GM20431 (cell line): ENCODE measurements around the gene LURAP1L.
"Not testable (repeated sequence)": the region's sequence is repeated elsewhere in the genome, so short reads cannot be mapped to it uniquely, and the experiment has no call there.

Experiments
- in situ Hi-C: fragments of 300-500 bp; cut with MseI, MboI; formaldehyde crosslinking; loops from one replicate; pipeline ENCODE4 v1.15.0; 2020; ENCODE audit warnings: low sequenced_read_pairs; ENCODE audit not compliant: unreplicated experiment

LURAP1L gene

DNA sequence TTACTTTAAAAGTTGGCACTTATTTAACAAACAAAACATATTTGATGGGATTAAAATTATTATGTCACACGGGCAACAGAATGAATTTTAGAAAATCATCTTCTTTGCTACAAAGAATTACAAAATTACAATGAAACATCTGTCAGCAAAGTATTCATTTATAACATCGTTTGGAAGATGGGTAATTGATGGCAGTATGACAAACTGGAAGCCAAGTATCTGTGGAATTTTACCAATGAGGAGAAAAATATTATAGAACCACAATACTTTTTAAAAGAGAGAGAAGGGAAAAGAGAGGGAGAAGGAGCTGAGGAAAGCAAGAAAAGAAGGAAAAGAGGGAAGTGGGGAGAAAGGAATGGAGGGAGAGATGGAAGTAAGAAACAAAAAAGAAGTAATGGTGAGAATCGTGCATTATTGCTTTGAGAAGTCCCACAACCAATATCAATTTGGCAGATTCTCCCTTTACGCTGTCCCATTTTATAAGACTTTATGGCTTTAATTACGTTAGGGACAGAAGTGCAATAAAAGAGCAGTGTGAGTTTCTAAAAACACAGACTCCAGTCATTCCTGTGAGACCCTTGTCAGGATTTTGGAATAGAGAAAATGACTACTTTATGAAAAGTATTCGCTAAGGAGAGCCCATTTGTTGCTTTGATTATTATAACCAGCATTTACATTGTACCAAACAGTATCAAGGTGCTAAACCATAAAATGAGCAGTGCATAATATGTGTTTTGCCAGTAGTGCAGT lies 76.7 kb downstream of the LURAP1L start:
- in situ Hi-C loops, result no loop called here

GRCh38 chr9:12853051-12853450 lies 78.2 kb downstream of the LURAP1L start:
- in situ Hi-C loops, result no loop called here

- in situ Hi-C loops, result no loop called here
These were observed 79.4 kb downstream of the LURAP1L start for GRCh38 chr9:12854221-12854620.

- in situ Hi-C loops, result no loop called here
These were observed 80.2 kb downstream of the LURAP1L start for GRCh38 chr9:12855066-12855465.

- in situ Hi-C loops, result no loop called here
These were observed 81.8 kb downstream of the LURAP1L start for GRCh38 chr9:12856603-12857002.

DNA sequence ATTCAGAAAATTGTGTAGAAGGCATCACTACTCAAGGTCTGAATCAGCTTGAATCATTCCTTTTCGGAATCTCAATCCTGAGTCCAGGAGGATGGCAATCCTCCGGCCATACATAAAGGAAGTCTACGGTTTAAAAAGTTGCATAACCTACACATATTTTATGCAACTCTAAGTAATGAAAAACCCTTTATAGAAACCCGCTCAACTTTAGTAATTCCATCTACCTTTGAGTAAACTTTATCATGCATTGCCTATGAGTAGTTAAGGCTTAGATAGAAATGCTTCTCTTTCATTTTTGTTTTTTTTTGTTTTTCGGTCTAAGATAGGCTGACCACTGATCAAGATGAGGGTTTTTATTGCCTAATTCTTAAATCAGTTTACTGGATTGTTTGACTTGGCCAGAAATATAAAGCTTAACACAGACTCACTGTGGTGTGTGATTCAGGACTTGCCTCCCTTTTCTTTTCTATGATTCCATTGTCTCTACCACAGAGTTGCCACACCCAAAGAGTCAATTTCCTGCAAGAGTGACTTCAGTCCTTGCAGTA lies 85.0 kb downstream of the LURAP1L start:
- in situ Hi-C loops, result no loop called here

GRCh38 chr9:12860998-12861397 lies 86.2 kb downstream of the LURAP1L start:
- in situ Hi-C loops, result no loop called here

DNA sequence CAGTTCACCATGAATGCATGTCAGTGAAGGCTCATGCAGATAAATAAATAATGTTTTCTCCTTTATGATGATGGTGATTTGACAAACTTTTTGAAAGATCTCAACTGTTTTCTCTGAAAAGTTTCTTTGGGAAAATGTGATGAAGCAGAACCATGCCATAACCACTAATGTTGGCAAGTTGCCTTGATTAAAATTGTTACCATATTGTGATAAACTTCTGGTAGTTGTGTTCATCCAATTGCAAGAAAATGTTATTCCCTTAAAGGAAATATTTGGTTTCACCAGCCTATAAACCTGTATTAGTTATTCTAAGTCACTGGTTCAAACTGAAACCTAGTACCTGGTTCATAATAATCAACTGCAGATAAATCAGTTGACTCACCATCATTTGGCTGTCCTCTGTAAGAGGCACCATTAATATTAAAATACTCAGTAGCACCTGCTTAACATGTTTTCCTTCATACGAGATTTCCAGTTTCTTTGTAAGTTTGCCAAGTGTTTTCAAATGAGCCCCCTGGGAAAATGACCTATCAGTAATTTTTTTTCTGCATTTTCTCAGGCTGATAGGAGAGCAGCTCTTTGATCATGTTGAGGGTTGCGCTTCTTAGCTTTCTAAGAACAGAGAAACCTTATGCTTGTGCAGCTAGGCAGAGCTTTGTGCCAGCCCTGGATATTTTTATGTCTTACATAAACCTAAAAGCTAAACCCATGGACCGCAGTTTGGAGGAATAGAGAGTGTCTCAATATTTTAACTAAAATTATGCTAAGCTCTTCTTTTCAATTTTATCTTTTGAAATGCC lies 88.0 kb downstream of the LURAP1L start:
- in situ Hi-C loops, result no loop called here

DNA sequence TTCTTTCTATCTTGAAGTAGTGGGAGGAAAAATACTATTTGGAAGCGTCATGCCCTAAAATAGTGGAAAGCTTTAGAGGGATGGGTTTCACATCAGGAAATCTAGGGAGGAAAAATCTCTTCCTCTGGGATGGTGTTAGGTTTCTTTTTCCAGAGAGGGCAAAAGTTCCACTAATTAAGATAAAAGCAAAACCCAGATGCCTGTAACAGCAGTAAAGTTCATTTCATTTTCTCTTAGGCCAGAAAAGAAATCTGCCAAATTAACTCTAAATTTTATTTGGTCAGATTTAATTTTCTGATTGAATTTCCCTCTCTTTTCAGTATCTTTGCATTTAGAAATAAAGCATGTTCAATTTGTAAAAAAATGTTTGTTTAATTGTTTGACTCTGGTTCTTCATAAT lies 88.8 kb downstream of the LURAP1L start:
- in situ Hi-C loops, result no loop called here

DNA sequence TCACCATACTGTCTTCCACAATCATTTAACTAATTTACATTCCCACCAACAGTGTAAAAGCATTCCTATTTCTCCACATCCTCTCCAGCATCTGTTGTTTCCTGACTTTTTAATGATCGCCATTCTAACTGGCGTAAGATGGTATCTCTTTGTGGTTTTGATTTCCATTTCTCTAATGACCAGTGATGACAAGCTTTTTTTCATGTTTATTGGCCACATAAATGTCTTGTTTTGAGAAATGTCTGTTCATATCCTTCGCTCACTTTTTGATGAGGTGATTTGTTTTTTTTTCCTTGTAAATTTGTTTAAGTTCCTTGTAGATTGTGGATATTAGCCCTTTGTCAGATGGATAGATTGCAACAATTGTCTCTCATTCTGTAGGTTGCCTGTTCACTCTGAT lies 90.6 kb downstream of the LURAP1L start:
- in situ Hi-C loops, result not testable (repeated sequence)
